ENCODE data around the gene FBXL14.

The FBXL14 gene

GRCh38 chr12:1632702-1633101 lies 38.3 kb upstream of the FBXL14 start:
- DNase-seq (ENCODE audit: low spot score) = no peak
- CTCF ChIA-PET = interaction anchor here (0.5 to 2.7 kb wide), 2 partner anchors 12 to 583 kb away, joined by 3 to 17 read pairs; no protein-coding TSS in a partner anchor
- POLR2A ChIA-PET (ENCODE audit: low non-redundant PET) = no interaction called here
- H3K27ac ChIP-seq = no peak overlapping the region
- no peak for TF ChIP-seq CTCF (conservative IDR thresholded peaks at IDR 0.05; ENCODE audit: low read depth)

- ChIA-PET POLR2A (ENCODE audit: low non-redundant PET) (no interaction called here), CTCF (interaction anchor here (0.5 to 1.5 kb wide), 3 partner anchors 22 to 354 kb away, joined by 3 to 6 read pairs (median 5); no protein-coding TSS in a partner anchor)
- no peak overlapping the region for H3K27ac ChIP-seq
- no peak for TF ChIP-seq CTCF (conservative IDR thresholded peaks at IDR 0.05; ENCODE audit: low read depth)
- no peak for DNase-seq (ENCODE audit: low spot score)
Measured at GRCh38 chr12:1630827-1631591, 36.6 kb upstream of the FBXL14 start.

- ChIA-PET CTCF (interaction anchor here (0.5 to 1.5 kb wide), 6 partner anchors 23 to 354 kb away, joined by 3 to 6 read pairs (median 4); no protein-coding TSS in a partner anchor), POLR2A (ENCODE audit: low non-redundant PET) (no interaction called here)
- TF ChIP-seq CTCF (conservative IDR thresholded peaks at IDR 0.05; ENCODE audit: low read depth) = no peak
- no peak for DNase-seq (ENCODE audit: low spot score)
- no peak overlapping the region for H3K27ac ChIP-seq
Measured at GRCh38 chr12:1630133-1630826, 35.9 kb upstream of the FBXL14 start.

- no peak for TF ChIP-seq CTCF (conservative IDR thresholded peaks at IDR 0.05; ENCODE audit: low read depth)
- DNase-seq (ENCODE audit: low spot score) = no peak
- CTCF ChIA-PET = interaction anchor here (0.5 to 1.5 kb wide), 7 partner anchors 19 to 162 kb away, joined by 3 to 6 read pairs (median 3); no protein-coding TSS in a partner anchor
- H3K27ac ChIP-seq = no peak overlapping the region
- POLR2A ChIA-PET (ENCODE audit: low non-redundant PET) = no interaction called here
Measured at GRCh38 chr12:1629338-1630132, 35.2 kb upstream of the FBXL14 start.

GRCh38 chr12:1628666-1629337 lies 34.4 kb upstream of the FBXL14 start, which contains the start of gene WNT5B:
TSS of gene WNT5B (plus strand) at chr12:1629231. CDS start at chr12:1631355, 2,124 bp downstream.
- CTCF ChIA-PET = interaction anchor here (0.5 to 1.0 kb wide), 4 partner anchors 20 to 163 kb away, joined by 3 to 6 read pairs (median 3); no protein-coding TSS in a partner anchor

More at GRCh38 chr12:1628666-1629337, 34.4 kb upstream of the FBXL14 start, which contains the start of gene WNT5B:
- no peak for TF ChIP-seq CTCF (conservative IDR thresholded peaks at IDR 0.05; ENCODE audit: low read depth)
- no peak for DNase-seq (ENCODE audit: low spot score)
- no peak within 1 kb of the TSS for H3K27ac ChIP-seq
- POLR2A ChIA-PET (ENCODE audit: low non-redundant PET) = no interaction called here
